ENCODE data around the gene MSH3. TPM values are rescaled to one million over a fixed set of nuclear protein-coding genes. Genes with fewer than 3 reads are reported as not detected.

Gene MSH3
- total RNA-seq = 10 to 100 TPM; 22.6 to 22.9 TPM

DNA sequence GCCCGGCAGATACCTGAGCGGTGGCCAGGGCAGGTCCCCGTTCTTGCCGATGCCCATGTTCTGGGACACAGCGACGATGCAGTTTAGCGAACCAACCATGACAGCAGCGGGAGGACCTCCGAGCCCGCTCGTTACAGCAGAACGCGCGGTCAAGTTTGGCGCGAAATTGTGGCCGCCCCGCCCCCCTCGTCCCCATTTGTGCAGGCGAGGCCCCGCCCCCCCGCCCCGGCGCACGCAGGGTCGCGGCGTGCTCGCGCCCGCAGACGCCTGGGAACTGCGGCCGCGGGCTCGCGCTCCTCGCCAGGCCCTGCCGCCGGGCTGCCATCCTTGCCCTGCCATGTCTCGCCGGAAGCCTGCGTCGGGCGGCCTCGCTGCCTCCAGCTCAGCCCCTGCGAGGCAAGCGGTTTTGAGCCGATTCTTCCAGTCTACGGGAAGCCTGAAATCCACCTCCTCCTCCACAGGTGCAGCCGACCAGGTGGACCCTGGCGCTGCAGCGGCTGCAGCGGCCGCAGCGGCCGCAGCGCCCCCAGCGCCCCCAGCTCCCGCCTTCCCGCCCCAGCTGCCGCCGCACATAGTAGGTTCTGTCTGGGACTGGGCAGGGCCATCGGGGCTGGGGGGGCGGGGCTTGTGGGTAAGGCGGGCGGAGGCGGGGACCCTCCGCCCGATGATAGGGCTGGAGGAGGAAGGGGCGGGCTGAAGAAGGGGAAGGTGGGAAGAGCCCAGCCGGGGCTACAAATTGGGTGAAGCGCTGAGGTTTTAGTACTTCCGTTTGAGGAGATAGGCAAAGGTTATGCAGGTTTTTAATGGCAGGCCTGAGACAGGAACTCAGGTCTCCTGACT, at the start of gene MSH3, which contains the start of gene DHFR:
Gene MSH3, plus strand, starts transcription at position 262 of the 840 bp plus-strand sequence. Its CDS starts 76 bp downstream, at position 338.
Gene DHFR, minus strand, starts transcription at position 593 of the 840 bp plus-strand sequence. Its CDS starts 494 bp downstream, at position 99.
- Mint-ChIP-seq H3K27ac (peak within 1 kb of the TSS; percentile 97), H3K27me3 (no peaks in the 10 kb centered on the region), H3K4me1 (peaks cover 16% of the 10 kb centered on the region), H3K36me3 (peaks cover 33% of the 10 kb centered on the region), H3K9me3 (peaks cover 1% of the 10 kb centered on the region), H3K4me3 (peak within 1 kb of the TSS; percentile 93)
- peak; percentile 89 for DNase-seq

DNA sequence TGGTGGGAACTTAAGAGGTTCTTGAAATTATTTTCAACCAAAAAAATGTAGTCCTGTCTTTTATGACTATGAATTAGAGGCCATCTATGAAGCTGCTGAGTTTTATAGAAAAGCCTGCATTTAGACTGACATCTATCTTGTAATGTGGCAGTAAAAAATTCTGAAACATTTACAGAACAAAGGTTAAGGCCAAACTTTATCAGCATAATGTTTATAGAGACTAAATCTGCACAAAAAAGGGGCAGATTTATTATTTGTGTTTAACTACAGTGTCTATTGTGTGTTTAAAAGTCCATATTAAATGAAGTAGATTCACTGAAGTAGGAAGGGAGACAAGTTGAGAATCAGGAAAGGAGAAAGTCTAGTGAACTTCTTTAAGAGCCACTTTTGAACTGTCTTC, 47.1 kb upstream of the MSH3 start:
- Mint-ChIP-seq H3K9me3 (peaks cover 2% of the 10 kb centered on the region), H3K27me3 (no peaks in the 10 kb centered on the region), H3K27ac (no peak overlapping the region), H3K4me1 (no peaks in the 10 kb centered on the region), H3K36me3 (peaks cover 6% of the 10 kb centered on the region), H3K4me3 (no peak overlapping the region)
- DNase-seq = no peak

DNA sequence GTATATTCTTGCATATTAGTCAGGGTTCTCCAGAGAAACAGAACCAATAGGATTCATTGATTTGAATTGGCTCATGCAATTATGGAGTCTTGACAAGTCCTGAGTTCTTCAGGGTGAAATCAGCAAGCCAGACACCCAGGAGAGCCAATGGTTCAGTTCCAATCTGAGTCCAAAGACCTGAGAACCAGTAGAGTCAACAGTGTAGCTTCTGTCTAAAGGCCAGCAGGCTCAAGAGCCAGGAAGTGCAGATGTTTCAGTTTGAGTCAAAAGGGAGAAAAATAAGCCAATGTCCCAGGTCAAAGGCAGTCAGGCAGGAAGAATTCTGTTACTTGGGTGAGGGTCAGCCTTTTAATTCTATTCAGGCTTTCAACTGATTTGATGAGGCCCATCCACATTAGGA, 46.6 kb upstream of the MSH3 start:
- no peaks in the 10 kb centered on the region for H3K4me1 Mint-ChIP-seq
- H3K27me3 Mint-ChIP-seq = no peaks in the 10 kb centered on the region
- DNase-seq = no peak
- peaks cover 2% of the 10 kb centered on the region for H3K9me3 Mint-ChIP-seq
- H3K36me3 Mint-ChIP-seq = peaks cover 6% of the 10 kb centered on the region
- no peak overlapping the region for H3K4me3 Mint-ChIP-seq
- no peak overlapping the region for H3K27ac Mint-ChIP-seq

DNA sequence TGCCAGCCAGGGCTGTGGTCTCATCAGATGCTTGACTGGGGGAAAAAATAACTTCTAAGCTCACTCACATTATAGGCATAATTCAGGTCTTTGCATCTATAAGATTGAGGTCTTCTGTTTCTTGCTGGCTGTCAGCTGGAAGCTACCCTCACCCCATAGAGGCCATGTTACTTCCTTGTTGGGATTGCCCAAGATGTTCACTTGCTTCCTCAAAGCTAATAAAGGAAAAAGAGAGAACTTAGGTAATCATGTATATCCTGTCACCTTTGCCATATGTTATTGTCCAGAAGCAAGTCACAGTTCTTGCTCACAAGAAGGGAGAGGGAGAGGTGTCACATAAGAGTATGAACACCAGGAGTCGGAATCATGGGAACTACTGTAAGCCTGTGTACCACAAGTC, 45.7 kb upstream of the MSH3 start:
- H3K36me3 Mint-ChIP-seq = peaks cover 6% of the 10 kb centered on the region
- H3K4me3 Mint-ChIP-seq = no peak overlapping the region
- no peak for DNase-seq
- no peaks in the 10 kb centered on the region for H3K4me1 Mint-ChIP-seq
- H3K9me3 Mint-ChIP-seq = peaks cover 2% of the 10 kb centered on the region
- no peaks in the 10 kb centered on the region for H3K27me3 Mint-ChIP-seq
- no peak overlapping the region for H3K27ac Mint-ChIP-seq

DNA sequence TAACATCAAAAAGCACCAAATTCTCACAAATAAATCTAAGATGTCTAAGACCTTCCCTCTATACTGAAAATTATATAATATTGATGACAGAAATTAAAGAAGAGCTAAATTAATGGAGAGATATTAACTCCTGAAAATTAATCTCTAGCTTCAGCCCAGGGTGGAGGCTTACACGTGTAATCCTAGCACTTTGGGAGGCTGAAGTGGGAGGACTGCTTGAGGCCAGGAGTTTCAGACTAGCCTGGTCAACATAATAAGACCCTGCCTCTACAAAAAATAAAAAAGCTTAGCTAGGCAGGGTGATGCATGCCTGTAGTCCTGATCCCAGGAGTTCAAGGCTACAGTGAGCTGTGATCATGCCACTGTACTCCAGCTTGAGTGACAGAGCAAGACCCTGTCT, 44.8 kb upstream of the MSH3 start:
- Mint-ChIP-seq H3K36me3 (peaks cover 6% of the 10 kb centered on the region), H3K9me3 (peaks cover 2% of the 10 kb centered on the region), H3K27me3 (no peaks in the 10 kb centered on the region), H3K4me3 (no peak overlapping the region), H3K4me1 (no peaks in the 10 kb centered on the region), H3K27ac (no peak overlapping the region)
- DNase-seq = no peak

DNA sequence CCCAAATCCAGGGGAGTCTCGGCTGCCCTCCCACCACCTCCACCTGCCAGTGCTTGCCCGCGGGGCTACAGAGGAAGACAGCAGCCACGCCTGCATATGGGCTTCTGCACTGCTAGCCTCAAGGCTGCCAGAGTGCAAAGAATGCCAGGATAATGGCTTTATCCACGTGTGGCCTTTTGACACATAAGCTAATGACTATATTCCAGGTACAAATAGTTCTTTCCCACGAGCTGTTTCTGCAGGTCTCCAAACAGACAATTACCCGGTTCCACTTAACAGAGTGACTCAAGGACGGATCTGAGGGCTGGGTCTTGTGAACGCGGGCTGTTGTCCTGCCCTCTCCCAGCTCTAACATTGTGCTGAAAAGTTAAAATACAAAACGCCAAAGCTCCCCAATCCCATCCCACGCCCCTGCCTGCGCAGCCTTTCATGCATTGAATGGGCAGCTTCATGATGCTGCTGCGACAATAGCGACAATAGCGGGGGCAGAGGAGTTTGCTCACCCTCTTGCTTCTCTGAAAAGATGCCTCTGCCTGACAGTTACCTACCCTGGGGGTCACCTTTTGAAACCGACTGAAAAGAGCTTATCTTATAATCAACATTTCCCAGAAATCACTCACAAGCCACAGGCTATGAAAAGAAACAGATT, 39.1 kb upstream of the MSH3 start:
- no peak overlapping the region for H3K27ac Mint-ChIP-seq
- DNase-seq = no peak
- H3K4me3 Mint-ChIP-seq = no peak overlapping the region
- H3K27me3 Mint-ChIP-seq = no peaks in the 10 kb centered on the region
- peaks cover 2% of the 10 kb centered on the region for H3K9me3 Mint-ChIP-seq
- H3K4me1 Mint-ChIP-seq = no peaks in the 10 kb centered on the region
- H3K36me3 Mint-ChIP-seq = peaks cover 9% of the 10 kb centered on the region

DNA sequence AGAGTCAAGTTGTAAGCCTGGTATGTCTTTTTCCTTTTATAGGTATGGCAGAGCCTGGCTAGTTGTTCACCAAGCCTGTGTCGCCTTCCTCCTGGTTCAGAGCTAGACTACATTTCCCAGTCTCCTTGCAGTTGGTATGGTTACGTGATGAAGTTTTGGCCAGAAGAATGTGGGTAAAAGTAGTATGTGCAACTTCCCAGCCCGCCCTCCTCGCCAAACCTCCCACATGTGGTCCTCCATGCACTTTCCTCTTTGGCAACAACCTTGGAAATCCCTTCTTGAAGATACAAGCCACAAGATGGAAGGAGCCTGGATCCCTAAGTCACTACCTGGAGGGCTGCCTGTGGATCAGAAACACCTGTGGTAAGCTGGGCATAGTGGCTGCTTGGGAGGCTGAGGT, 36.0 kb upstream of the MSH3 start:
- no peak overlapping the region for H3K4me3 Mint-ChIP-seq
- H3K27me3 Mint-ChIP-seq = no peaks in the 10 kb centered on the region
- H3K9me3 Mint-ChIP-seq = no peaks in the 10 kb centered on the region
- no peak overlapping the region for H3K27ac Mint-ChIP-seq
- no peak for DNase-seq
- H3K36me3 Mint-ChIP-seq = peaks cover 29% of the 10 kb centered on the region
- no peaks in the 10 kb centered on the region for H3K4me1 Mint-ChIP-seq

DNA sequence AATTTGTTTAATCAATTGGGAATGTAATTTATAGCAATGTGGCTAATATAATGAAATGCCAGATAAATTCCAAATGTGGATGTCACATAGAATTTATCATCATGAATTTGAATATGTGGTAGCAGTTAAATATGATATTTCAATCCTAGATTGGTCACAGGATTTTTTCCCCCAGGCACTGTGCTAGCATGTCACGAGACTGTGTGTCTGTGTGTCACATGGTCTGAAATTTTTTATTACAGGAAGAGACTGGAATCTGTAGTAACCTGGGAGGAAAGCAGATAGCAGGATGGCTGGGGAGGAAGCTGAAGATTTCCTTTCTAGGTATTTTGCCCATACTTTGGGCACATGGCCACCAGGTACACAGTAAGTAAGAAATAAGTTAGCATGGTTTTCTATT, 35.4 kb upstream of the MSH3 start:
- no peaks in the 10 kb centered on the region for H3K9me3 Mint-ChIP-seq
- peaks cover 32% of the 10 kb centered on the region for H3K36me3 Mint-ChIP-seq
- H3K27ac Mint-ChIP-seq = no peak overlapping the region
- DNase-seq = no peak
- H3K4me3 Mint-ChIP-seq = no peak overlapping the region
- H3K4me1 Mint-ChIP-seq = no peaks in the 10 kb centered on the region
- H3K27me3 Mint-ChIP-seq = no peaks in the 10 kb centered on the region

DNA sequence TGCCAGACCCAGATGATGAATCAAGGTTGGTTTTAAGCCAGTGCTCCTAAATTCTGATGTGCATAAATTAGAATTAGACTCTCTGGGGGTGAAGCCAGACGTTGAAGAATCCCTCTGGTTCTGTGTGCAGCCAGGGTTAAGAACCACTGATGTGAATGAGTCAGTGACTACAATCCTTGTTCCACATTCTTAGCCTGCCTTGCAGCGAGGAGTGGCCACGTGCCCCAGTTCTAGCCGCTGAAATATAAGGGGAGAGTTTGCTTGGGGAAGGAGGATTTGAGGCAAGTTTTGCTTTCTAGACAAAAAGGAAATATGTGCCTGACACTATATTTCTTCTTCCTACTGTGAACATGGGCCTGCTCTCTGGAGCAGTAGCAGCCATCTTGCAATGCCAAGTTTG, 34.2 kb upstream of the MSH3 start:
- DNase-seq = no peak

DNA sequence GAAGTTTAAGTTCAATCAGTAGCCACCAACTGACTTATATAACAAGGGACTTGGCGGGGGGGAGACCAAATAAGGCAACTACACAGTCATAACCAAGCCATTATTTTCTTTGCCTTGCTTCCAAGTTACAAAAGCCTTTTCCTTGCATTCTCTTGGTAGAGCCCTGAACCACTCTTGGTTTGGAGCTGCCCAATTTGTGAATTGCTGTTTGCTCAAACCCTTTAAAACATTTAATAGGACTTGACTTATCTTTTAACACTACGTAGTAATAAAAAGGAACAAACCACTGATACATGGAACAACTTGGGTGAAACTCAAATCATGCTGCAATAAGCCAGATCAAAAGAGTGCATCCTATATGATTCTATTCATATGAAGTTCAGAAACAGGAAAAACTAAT, 31.7 kb upstream of the MSH3 start:
- no peak overlapping the region for H3K27ac Mint-ChIP-seq
- no peaks in the 10 kb centered on the region for H3K27me3 Mint-ChIP-seq
- no peaks in the 10 kb centered on the region for H3K4me1 Mint-ChIP-seq
- peaks cover 38% of the 10 kb centered on the region for H3K36me3 Mint-ChIP-seq
- H3K9me3 Mint-ChIP-seq = no peaks in the 10 kb centered on the region
- H3K4me3 Mint-ChIP-seq = no peak overlapping the region
- no peak for DNase-seq

More for the DNA sequence above, 34.2 kb upstream of the MSH3 start:
- Mint-ChIP-seq H3K4me1 (no peaks in the 10 kb centered on the region), H3K9me3 (no peaks in the 10 kb centered on the region), H3K4me3 (no peak overlapping the region), H3K27me3 (no peaks in the 10 kb centered on the region), H3K36me3 (peaks cover 32% of the 10 kb centered on the region), H3K27ac (no peak overlapping the region)

DNA sequence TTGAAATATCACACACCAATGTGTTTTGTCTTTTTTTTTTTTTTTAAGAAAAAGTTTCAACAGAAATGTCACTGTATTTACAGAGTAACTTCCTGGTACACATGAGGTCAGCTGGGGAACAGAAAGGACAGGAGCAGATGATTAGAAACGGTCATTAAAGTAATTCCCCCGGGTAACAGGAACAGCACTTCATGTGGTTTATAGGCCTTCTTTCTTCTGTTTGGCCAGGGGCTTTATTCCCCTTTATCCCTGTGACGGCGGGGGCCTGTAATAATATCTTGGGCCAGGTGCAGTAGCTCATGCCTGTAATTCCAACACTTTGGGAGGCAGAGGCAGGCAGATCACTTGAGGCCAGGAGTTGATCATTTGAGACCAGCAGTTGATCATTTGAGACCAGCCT, 30.5 kb upstream of the MSH3 start:
- Mint-ChIP-seq H3K27me3 (no peaks in the 10 kb centered on the region), H3K4me1 (no peaks in the 10 kb centered on the region), H3K27ac (no peak overlapping the region), H3K4me3 (no peak overlapping the region), H3K36me3 (peaks cover 35% of the 10 kb centered on the region), H3K9me3 (no peaks in the 10 kb centered on the region)
- no peak for DNase-seq

DNA sequence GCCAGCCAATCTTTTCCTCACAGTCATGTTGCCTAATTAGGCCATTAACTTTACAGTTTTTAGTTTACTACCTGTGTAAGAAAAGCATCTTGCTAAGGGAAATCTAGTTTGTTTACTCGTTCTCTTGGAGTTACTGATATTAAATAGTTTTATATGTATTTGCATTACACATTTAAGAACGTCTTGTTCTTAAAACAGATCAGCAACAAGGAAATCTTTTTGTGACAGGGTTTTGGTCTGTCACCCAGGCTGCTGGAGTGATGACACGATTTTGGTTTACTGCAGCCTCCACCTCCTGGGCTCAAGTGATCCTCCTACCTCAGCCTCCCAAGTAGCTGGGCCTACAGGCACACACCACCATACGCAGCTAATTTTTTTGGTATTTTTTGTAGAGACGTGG, 29.2 kb upstream of the MSH3 start:
- Mint-ChIP-seq H3K9me3 (no peaks in the 10 kb centered on the region), H3K4me1 (no peaks in the 10 kb centered on the region), H3K4me3 (no peak overlapping the region), H3K27ac (no peak overlapping the region), H3K36me3 (peaks cover 35% of the 10 kb centered on the region), H3K27me3 (no peaks in the 10 kb centered on the region)
- DNase-seq = no peak

DNA sequence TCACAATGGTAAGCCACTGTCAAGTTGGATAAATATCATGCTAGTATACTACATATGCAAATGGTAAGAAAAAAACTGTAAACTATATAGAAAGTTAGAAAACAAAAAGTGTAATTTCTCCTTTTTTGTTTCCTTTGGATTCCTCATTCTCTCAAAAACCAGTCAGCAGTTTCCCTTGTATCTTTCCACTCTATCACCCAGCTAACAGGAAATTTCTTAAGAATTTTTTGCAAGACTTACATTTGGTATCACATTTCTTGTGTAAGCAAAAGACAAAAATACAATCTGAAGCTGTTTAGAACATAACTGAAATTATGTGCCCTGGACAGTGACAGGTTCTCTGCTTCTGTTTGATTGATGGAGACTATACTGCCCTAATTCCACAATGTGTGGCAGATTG, 25.2 kb upstream of the MSH3 start:
- Mint-ChIP-seq H3K9me3 (no peaks in the 10 kb centered on the region), H3K4me3 (no peak overlapping the region), H3K27ac (no peak overlapping the region), H3K4me1 (peaks cover 2% of the 10 kb centered on the region), H3K27me3 (no peaks in the 10 kb centered on the region), H3K36me3 (peaks cover 31% of the 10 kb centered on the region)
- DNase-seq = no peak

DNA sequence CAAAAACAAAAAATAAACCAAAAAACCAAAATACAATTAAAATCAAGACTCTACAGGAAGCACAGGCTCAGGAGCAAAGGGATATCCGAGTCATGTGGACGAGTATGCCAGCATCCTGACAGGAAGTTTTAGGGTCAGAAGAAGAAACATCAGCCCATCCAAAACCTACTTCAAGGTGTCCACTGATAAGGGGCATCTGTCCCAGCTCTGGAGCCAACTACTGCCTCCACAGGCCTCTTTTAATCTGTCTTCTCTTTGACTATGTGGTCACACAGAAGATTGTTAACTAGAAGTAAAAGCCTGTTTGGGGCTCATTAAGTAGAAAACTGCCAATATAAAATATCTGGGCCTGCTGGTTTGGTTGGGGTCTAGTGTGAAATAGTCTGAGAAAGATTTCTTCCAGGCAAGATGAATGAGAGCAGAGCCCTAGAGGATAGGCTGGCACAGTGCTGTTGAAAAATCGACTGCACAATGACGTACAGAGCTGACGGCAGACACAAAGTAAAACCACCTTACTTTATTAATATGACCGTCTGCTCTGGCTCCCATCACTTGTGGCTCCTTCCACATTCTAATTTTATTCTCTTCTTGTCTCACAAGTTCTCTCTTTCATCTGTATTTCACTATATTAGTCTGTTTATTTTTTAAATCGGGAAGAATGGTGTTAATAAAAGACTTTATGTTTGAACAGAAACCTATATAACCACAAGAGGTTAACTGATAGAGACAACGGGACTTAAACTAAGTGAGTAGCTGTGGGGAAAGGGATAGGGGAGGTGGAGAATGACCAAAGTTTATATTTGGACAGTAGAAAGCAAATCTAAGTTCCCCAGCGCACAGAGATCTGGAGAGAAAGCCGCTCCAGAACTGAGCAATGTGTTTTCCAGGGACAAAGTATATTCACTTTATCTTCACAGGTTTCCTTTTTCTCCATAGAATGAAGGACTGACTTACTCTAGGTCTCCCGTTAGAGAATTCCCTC, 22.9 kb upstream of the MSH3 start:
- Mint-ChIP-seq H3K36me3 (peaks cover 42% of the 10 kb centered on the region), H3K4me3 (no peak overlapping the region), H3K9me3 (no peaks in the 10 kb centered on the region), H3K27ac (no peak overlapping the region), H3K27me3 (no peaks in the 10 kb centered on the region), H3K4me1 (peaks cover 6% of the 10 kb centered on the region)
- DNase-seq = no peak

DNA sequence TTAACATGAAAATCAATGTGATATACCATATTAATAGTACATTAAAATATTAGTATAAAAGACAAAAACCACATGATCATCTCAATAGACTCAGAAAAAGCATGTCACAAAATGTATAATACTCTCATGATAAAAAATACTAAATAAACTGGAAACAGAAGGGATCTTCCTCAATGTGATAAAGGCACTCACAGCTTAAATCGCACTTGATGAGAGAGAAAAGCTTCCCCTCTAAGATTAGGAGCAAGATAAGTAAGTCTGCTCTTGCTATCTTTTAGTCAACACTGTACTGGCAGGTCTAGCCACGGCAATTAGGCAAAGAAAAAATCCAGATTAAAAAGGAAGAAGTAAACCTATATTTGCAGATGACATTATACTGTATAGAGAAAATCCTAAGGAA, 21.8 kb upstream of the MSH3 start:
- Mint-ChIP-seq H3K9me3 (no peaks in the 10 kb centered on the region), H3K27me3 (no peaks in the 10 kb centered on the region), H3K4me3 (no peak overlapping the region), H3K27ac (no peak overlapping the region), H3K4me1 (peaks cover 6% of the 10 kb centered on the region), H3K36me3 (peaks cover 42% of the 10 kb centered on the region)
- DNase-seq = no peak
